LNCAP (cell line): Measurements from ENCODE around the gene PPP1R1C.

Experiments
- CTCF ChIP-seq: fragments of 450-650 bp; IDR thresholded peaks from 2 replicates; pipeline ENCODE4 v1.5.1; 2017; ENCODE audit warnings: mild to moderate bottlenecking

Gene PPP1R1C

GRCh38 chr2:182049372-182050148 is 63.9 kb downstream of the PPP1R1C start:
- TF ChIP-seq CTCF, result no peak

DNA sequence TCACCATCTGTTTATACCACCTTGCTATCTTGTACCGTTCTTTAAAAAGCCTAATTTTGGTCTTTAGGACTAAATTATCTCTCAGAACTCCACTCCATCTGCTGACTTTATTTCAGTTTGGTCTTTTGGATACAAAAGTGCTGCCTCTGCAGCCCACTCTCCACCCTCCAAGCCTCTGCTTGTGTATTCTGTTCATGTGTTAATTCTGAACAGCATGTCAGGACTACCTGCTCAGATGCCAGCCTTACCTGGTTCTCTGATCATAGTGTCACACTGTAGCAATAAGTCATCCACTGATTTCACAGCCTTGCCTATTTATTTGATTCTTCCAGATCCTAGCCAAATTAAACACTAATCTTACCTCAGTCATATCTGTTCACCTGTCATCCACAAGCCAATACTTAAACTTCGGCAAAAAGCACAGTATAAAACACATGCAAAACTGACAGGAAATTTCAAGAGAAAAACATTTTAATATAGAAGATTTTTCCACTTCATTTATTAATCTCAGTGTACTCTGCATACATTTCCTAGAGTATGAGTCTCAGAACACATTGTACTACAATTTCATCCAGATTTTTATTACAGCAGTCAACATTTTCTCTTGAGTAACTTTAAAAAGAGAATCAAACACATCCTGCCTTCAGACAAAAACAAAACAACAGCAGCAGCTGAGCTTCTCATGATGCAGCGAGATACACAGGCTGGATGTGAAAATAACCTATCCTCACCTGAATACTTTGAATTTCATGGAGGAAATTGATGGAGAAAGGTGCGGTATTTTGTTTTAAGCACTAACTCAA is 64.9 kb downstream of the PPP1R1C start:
- TF ChIP-seq CTCF, result no peak

- no peak for TF ChIP-seq CTCF
These were observed 70.3 kb downstream of the PPP1R1C start for GRCh38 chr2:182055993-182056392.

GRCh38 chr2:182057002-182057401 is 71.3 kb downstream of the PPP1R1C start:
- TF ChIP-seq CTCF, result no peak

- no peak for TF ChIP-seq CTCF
These were observed 72.4 kb downstream of the PPP1R1C start for GRCh38 chr2:182058056-182058455.

DNA sequence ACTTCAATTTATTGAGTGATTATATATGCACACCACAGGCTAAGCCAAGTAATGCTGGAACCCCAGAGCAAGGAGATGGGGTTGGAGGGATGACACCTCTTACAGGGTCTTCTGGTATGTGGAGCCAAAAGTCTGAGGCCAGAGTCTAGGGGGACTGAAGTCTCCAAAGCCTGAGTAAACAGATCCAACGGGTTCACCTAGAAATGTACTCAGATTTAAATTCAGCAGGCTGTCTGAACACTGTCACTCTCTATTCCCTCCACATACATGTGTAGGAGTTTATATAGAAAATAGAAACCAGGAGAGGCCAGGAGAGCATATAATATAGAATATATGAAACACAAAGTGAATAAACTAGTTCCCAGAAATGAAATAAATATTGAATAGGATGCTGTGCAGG is 76.1 kb downstream of the PPP1R1C start:
- TF ChIP-seq CTCF, result no peak

DNA sequence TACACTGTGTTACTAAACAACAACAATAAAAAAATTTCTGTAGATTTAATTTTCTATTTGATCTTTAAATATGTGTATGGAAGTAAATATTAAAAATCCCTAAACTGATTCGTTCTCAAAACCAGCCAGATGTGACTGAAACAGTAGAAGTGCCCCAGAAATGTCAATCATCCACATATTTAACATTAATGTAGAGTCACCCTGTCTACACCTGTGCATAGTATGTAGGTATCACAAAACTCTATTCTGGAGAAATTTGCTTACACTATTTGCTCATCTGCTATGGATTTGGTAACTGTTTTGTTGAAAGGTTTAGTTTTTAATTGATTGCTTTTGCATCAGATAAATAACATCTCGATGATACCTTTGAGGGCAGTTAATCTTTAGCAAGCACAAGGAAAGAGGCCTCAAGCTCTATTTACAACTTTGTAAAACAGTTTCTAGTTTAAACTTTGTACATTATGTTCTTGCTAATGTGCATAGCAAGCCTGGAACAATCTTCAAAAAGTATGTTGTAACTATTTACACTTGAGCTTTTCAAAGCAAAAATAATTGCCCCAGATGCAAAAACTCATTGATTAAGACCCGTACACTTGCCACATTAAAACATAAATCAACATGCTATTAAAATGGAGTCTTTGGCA is 76.8 kb downstream of the PPP1R1C start:
- TF ChIP-seq CTCF, result no peak
